H1 (cell line): ENCODE data around the gene PDE9A. TPM values are rescaled to one million over a fixed set of nuclear protein-coding genes. Genes with fewer than 3 reads are reported as not detected.
"Not testable (repeated sequence)": the region's sequence is repeated elsewhere in the genome, so short reads cannot be mapped to it uniquely, and the experiment has no call there.

Source experiments
- CTCF ChIA-PET: fragments of 300-600 bp; sonication (Branson Sonifier 250); formaldehyde crosslinking; loops from one replicate; lab custom pipeline; 2021; ENCODE audit not compliant: partially characterized antibody; lab: Charles Lee
- POLR2A ChIA-PET: fragments of 300-600 bp; sonication (Branson Sonifier 250); formaldehyde crosslinking; loops from one replicate; lab custom pipeline; 2021; ENCODE audit warnings: inconsistent platforms; ENCODE audit not compliant: partially characterized antibody; lab: Charles Lee
- DNase-seq, 2 experiments: peaks; one replicate each; pipeline versions ENCODE4 v3.0.0 to v3.0.0-alpha.2; 2010 to 2022; ENCODE audit warnings: low spot score in 2 of 2, low read depth in 1 of 2, mixed read lengths in 1 of 2
- FAIRE-seq: peaks from 2 replicates; lab custom pipeline; 2011; peaks lifted over from hg19 to GRCh38; lab: Jason Lieb, UNC
- H2AFZ ChIP-seq: 2 replicates; pipeline ENCODE4 v1.8.1; 2012; ENCODE audit warnings: low read length, inconsistent platforms
- H2AK5ac ChIP-seq: 2 replicates; pipeline ENCODE4 v1.6.1; 2013; ENCODE audit warnings: low read depth, low read length
- H2BK120ac ChIP-seq: replicated peaks from 2 replicates; pipeline ENCODE3; 2013; ENCODE audit warnings: low read depth, low read length, inconsistent platforms
- H2BK12ac ChIP-seq: 2 replicates; pipeline ENCODE4 v1.6.1; 2013; ENCODE audit warnings: low read depth, low read length
- H2BK15ac ChIP-seq: 2 replicates; pipeline ENCODE4 v1.6.1; 2013; ENCODE audit warnings: low read length
- H2BK20ac ChIP-seq: 2 replicates; pipeline ENCODE4 v1.6.1; 2013; ENCODE audit warnings: low read length
- H2BK5ac ChIP-seq: 2 replicates; pipeline ENCODE4 v1.6.1; 2013; ENCODE audit warnings: low read depth, low read length
- H3K14ac ChIP-seq: 2 replicates; pipeline ENCODE4 v1.6.1; 2013; ENCODE audit warnings: inconsistent platforms; ENCODE audit not compliant: insufficient read length
- H3K18ac ChIP-seq: 2 replicates; pipeline ENCODE4 v1.6.1; 2013; ENCODE audit warnings: low read length; ENCODE audit errors: extremely low read depth
- H3K23ac ChIP-seq: 2 replicates; pipeline ENCODE4 v1.6.1; 2013; ENCODE audit warnings: inconsistent platforms; ENCODE audit not compliant: insufficient read length
- H3K23me2 ChIP-seq: 2 replicates; pipeline ENCODE4 v1.6.1; 2013; ENCODE audit warnings: low read depth, low read length
- H3K27ac ChIP-seq: 2 replicates; pipeline ENCODE4 v1.6.1; 2011; ENCODE audit warnings: low read depth, low read length, inconsistent platforms
- H3K27me3 ChIP-seq, 4 experiments: replicated peaks in 1 of 4; 1 replicate in 1 of 4; 2 replicates in 3 of 4; pipeline versions ENCODE4 v1.6.1 to v1.8.1; 2011 to 2013; ENCODE audit warnings: low read length in 3 of 4, mild to moderate bottlenecking in 3 of 4, inconsistent platforms in 2 of 4, mixed read lengths in 2 of 4, moderate library complexity in 1 of 4; ENCODE audit not compliant: control insufficient read depth in 3 of 4, insufficient read depth in 3 of 4; ENCODE audit errors: extremely low read depth in 1 of 4
- H3K36me3 ChIP-seq, 4 experiments: 2 replicates each; pipeline versions ENCODE4 v1.6.1 to v1.8.1; 2011 to 2013; ENCODE audit warnings: mild to moderate bottlenecking in 4 of 4, low read length in 3 of 4, moderate library complexity in 2 of 4, control low read depth in 1 of 4, inconsistent platforms in 1 of 4; ENCODE audit not compliant: insufficient read depth in 4 of 4, control insufficient read depth in 2 of 4
- H3K4ac ChIP-seq: replicated peaks from 2 replicates; pipeline ENCODE3; 2013; ENCODE audit warnings: low read length, low read depth, mixed read lengths, inconsistent platforms; ENCODE audit not compliant: insufficient read length
- H3K4me1 ChIP-seq, 4 experiments: replicated peaks in 1 of 4; 1 replicate in 1 of 4; 2 replicates in 3 of 4; pipeline versions ENCODE4 v1.6.1 to v1.8.1; 2011 to 2013; ENCODE audit warnings: low read length in 3 of 4, inconsistent platforms in 2 of 4, mixed read lengths in 1 of 4; ENCODE audit not compliant: insufficient read depth in 4 of 4, control insufficient read depth in 3 of 4
- H3K4me2 ChIP-seq, 2 experiments: 2 replicates each; pipeline versions ENCODE4 v1.6.1 to v1.8.1; 2011 to 2013; ENCODE audit warnings: low read depth in 2 of 2, low read length in 2 of 2, control low read depth in 1 of 2, inconsistent platforms in 1 of 2, mild to moderate bottlenecking in 1 of 2; ENCODE audit not compliant: insufficient read depth in 1 of 2
- H3K4me3 ChIP-seq, 4 experiments: fragments of 200-600, 300-600 bp in 1 of 4; sonication (generic), shearing (Covaris generic), sonication (Bioruptor Twin) in 1 of 4; 2 replicates each; pipeline versions ENCODE4 v1.5.1 to v1.8.1; 2011 to 2016; ENCODE audit warnings: low read length in 4 of 4, low read depth in 3 of 4, control low read depth in 2 of 4, inconsistent platforms in 2 of 4, mild to moderate bottlenecking in 2 of 4, mixed read lengths in 1 of 4, moderate library complexity in 1 of 4; ENCODE audit not compliant: insufficient read depth in 2 of 4; ENCODE audit errors: extremely low read depth in 1 of 4
- H3K56ac ChIP-seq: replicated peaks from 2 replicates; pipeline ENCODE3; 2013; ENCODE audit warnings: low read depth, mild to moderate bottlenecking, mixed read lengths, low read length, inconsistent platforms; ENCODE audit not compliant: insufficient read length
- H3K79me1 ChIP-seq: 2 replicates; pipeline ENCODE4 v1.6.1; 2013; ENCODE audit warnings: low read depth, low read length, control low read depth
- H3K79me2 ChIP-seq, 2 experiments: 2 replicates each; pipeline versions ENCODE4 v1.6.1 to v1.8.1; 2012 to 2013; ENCODE audit warnings: low read length in 2 of 2, mild to moderate bottlenecking in 2 of 2, inconsistent platforms in 1 of 2; ENCODE audit not compliant: insufficient read depth in 2 of 2, control insufficient read depth in 1 of 2
- H3K9ac ChIP-seq, 4 experiments: replicated peaks in 1 of 4; 1 replicate in 1 of 4; 2 replicates in 3 of 4; pipeline versions ENCODE4 v1.6.1 to v1.8.1; 2011 to 2013; ENCODE audit warnings: low read depth in 3 of 4, low read length in 3 of 4, control low read depth in 2 of 4, mild to moderate bottlenecking in 2 of 4, moderate library complexity in 2 of 4, inconsistent platforms in 1 of 4; ENCODE audit errors: extremely low read depth in 1 of 4
- H3K9me3 ChIP-seq, 2 experiments: 2 replicates each; pipeline versions ENCODE4 v1.6.1 to v1.8.1; 2012 to 2013; ENCODE audit warnings: mild to moderate bottlenecking in 2 of 2, moderate library complexity in 2 of 2, control low read depth in 1 of 2, inconsistent platforms in 1 of 2, low read depth in 1 of 2, low read length in 1 of 2, mixed read lengths in 1 of 2; ENCODE audit not compliant: insufficient read depth in 2 of 2
- H4K20me1 ChIP-seq, 2 experiments: replicated peaks in 1 of 2; 2 replicates each; pipeline versions ENCODE3 to v1.8.1; 2011 to 2013; ENCODE audit warnings: inconsistent platforms in 2 of 2, low read length in 2 of 2, mild to moderate bottlenecking in 1 of 2; ENCODE audit not compliant: insufficient read depth in 2 of 2, control insufficient read depth in 1 of 2
- H4K5ac ChIP-seq: 2 replicates; pipeline ENCODE4 v1.6.1; 2013; ENCODE audit warnings: low read length, low read depth, mixed read lengths, inconsistent platforms; ENCODE audit not compliant: insufficient read length
- H4K8ac ChIP-seq: 2 replicates; pipeline ENCODE4 v1.8.0; 2013; ENCODE audit warnings: mild to moderate bottlenecking, moderate library complexity, low read length, inconsistent platforms; ENCODE audit not compliant: insufficient read depth; ENCODE audit errors: extremely low read depth
- H4K91ac ChIP-seq: replicated peaks from 2 replicates; pipeline ENCODE3; 2013; ENCODE audit warnings: low read length, mixed read lengths, inconsistent platforms; ENCODE audit not compliant: insufficient read length
- WGBS, 2 experiments: shearing (Covaris generic) in 1 of 2; methylation state at CpG; one replicate each; pipeline versions ENCODE4 v1.1.6 to v1.1.7; 2013 to 2015; ENCODE audit warnings: low lambda C conversion rate in 2 of 2, mixed read lengths in 2 of 2, inconsistent platforms in 1 of 2, low coverage in 1 of 2, missing lambda C conversion rate in 1 of 2; ENCODE audit not compliant: insufficient replicate concordance in 2 of 2, insufficient coverage in 1 of 2, insufficient read length in 1 of 2; ENCODE audit errors: extremely low coverage in 1 of 2, missing lambda C conversion rate in 1 of 2; 5-methylcytosine and 5-hydroxymethylcytosine counted together
- polyA plus RNA-seq, 7 experiments: library from polyadenylated mRNA; depleted of rRNA in 3 of 7; stranded (reverse) in 5 of 7; unstranded in 2 of 7; fragments of >200 nt in 5 of 7; fragments of 200-250 nt in 2 of 7; gene quantifications; 1 replicate in 5 of 7; 2 replicates in 1 of 7; 4 replicates in 1 of 7; pipeline versions ENCODE4 v1.2.1 to v1.2.3, GENCODE V29; 2011 to 2013; ENCODE audit warnings: missing spikeins in 2 of 7, mixed read lengths in 2 of 7
- total RNA-seq: library from RNA; stranded (reverse); fragmentation: NEBNext Ultra II Directional; extraction: Animal tissue kit (Norgen Biotek cat#: 25700); gene quantifications from 2 replicates; pipeline ENCODE4 v1.2.1, GENCODE V29; 2021

PDE9A gene
- total and polyA plus RNA-seq, 2 of the 8 experiments (the other 6 are each of a cell fraction or from before 2014, with no cell fraction given): 39.2 to 45.9 TPM

DNA sequence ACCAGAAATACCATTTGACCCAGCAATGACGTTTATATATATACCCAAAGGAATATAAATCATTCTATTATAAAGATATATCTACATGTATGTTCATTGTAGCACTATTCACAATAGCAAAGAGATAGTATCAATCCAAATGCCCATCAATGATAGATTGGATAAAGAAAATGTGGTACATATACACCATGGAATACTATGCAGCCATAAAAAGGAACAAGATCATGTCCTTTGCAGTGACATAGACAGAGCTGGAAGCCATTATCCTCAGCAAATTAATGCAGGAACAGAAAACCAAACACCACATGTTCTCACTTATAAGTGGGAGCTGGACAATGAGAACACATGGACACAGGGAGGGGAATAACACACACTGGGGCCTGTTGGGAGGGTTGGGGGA, 55.5 kb downstream of the PDE9A start:
- 84% methylated on average over 1 of the region's 1 CpG; no CpG with 5 or more reads in 1 of the 2 experiments for WGBS, 2 experiments
- H4K5ac ChIP-seq, H3K18ac ChIP-seq, H3K79me1 ChIP-seq, H3K9ac ChIP-seq, H4K91ac ChIP-seq, H2AFZ ChIP-seq, H3K4ac ChIP-seq, H3K27ac ChIP-seq, H2AK5ac ChIP-seq, H3K9me3 ChIP-seq, POLR2A ChIA-PET, H4K8ac ChIP-seq, H3K56ac ChIP-seq, H3K23me2 ChIP-seq, CTCF ChIA-PET, H2BK12ac ChIP-seq, H3K27me3 ChIP-seq, H2BK120ac ChIP-seq, DNase-seq, H3K4me2 ChIP-seq, H3K4me3 ChIP-seq, H3K36me3 ChIP-seq, H3K14ac ChIP-seq, H3K23ac ChIP-seq, H2BK5ac ChIP-seq, H2BK20ac ChIP-seq, H2BK15ac ChIP-seq, FAIRE-seq, H3K79me2 ChIP-seq, H4K20me1 ChIP-seq: not testable (repeated sequence)
- H3K4me1 ChIP-seq: peaks cover 0 to 18% (median 14%) of the 10 kb centered on the region in 4 experiments; a peak in 6 of 7 replicates
